Type B pancreatic cell (in vitro differentiated cells): ENCODE measurements around the gene ABHD2. TPM values are rescaled to one million over a fixed set of nuclear protein-coding genes. Genes with fewer than 3 reads are reported as not detected.

Experiments
- DNase-seq: peaks from one replicate; pipeline ENCODE4 v3.0.0; 2021; ENCODE audit warnings: mixed read lengths; ENCODE audit not compliant: unreplicated experiment; ENCODE audit errors: extremely low spot score
- H3K27ac Mint-ChIP-seq: 2 replicates; pipeline ENCODE4 v1.8.0; 2021; ENCODE audit warnings: mild to moderate bottlenecking, mixed read lengths
- H3K27me3 Mint-ChIP-seq: 2 replicates; pipeline ENCODE4 v1.8.0; 2021; ENCODE audit warnings: mixed read lengths
- H3K36me3 Mint-ChIP-seq: 2 replicates; pipeline ENCODE4 v1.8.0; 2021; ENCODE audit warnings: mixed read lengths
- H3K4me1 Mint-ChIP-seq: one replicate; pipeline ENCODE4 v1.8.0; 2021; ENCODE audit warnings: mixed read lengths; ENCODE audit not compliant: unreplicated experiment
- H3K4me3 Mint-ChIP-seq: 2 replicates; pipeline ENCODE4 v1.8.0; 2021; ENCODE audit warnings: mild to moderate bottlenecking, mixed read lengths
- H3K9me3 Mint-ChIP-seq: 2 replicates; pipeline ENCODE4 v1.8.0; 2021; ENCODE audit warnings: mixed read lengths
- CTCF ChIP-seq: fragments of 200-600 bp; sonication (generic); conservative IDR thresholded peaks from 2 replicates; pipeline ENCODE4 v1.5.0; 2021; ENCODE audit warnings: antibody characterized with exemption, mild to moderate bottlenecking
- total RNA-seq: library from RNA; stranded (reverse); gene quantifications from 2 replicates; pipeline ENCODE4 v1.2.1, GENCODE V29; 2021; ENCODE audit warnings: low replicate concordance

ABHD2 gene
- total RNA-seq, 1 donor from 2014 or later: 55.4 TPM

DNA sequence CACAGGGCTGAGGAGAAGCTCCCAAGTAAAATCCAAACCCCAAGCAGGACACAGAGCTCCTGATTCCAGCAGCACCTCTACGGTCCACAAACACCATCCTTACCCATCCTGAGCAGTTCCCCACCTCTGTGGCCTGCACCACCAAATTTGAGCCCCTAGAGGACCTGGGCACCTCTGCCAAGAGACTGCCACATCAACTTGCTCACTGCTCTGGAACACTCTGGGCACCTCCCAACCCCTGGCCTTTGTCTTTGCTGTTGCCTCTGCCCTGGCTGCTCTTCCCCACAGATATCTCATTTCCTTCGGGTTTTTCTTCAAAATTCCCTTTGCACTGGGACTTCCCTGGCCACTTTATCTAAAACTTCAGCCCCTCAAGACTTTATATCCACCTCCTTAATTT lies 127.4 kb downstream of the ABHD2 start:
- no peak for TF ChIP-seq CTCF
- Mint-ChIP-seq H3K4me3 (no peak overlapping the region), H3K36me3 (no peaks in the 10 kb centered on the region), H3K27ac (no peak overlapping the region), H3K4me1 (no peaks in the 10 kb centered on the region), H3K9me3 (no peaks in the 10 kb centered on the region), H3K27me3 (peaks cover 14% of the 10 kb centered on the region)
- no peak for DNase-seq

DNA sequence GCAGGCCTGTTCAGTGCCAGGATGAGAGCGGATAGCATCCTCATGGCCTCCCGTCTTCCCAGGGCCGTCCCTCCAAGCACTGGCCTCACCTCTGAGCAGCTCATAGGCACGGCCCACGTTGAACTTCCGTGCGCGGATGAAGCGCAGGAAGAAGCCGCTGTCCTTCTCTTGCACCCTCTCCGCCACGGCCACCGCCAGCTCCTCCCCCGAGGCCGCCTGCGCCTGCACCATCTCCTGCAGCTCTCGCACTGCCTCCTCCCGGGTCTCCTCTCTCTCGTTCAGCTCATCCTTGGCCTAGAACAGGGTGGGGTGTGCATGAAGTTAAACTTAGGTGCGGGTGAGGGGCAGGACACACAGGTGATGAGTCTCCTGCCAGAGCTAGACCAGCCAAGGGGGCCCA lies 128.8 kb downstream of the ABHD2 start:
- no peak for DNase-seq
- no peaks in the 10 kb centered on the region for H3K4me1 Mint-ChIP-seq
- no peak overlapping the region for H3K4me3 Mint-ChIP-seq
- H3K27ac Mint-ChIP-seq: no peak overlapping the region
- H3K36me3 Mint-ChIP-seq: no peaks in the 10 kb centered on the region
- TF ChIP-seq CTCF: no peak
- H3K9me3 Mint-ChIP-seq: no peaks in the 10 kb centered on the region
- H3K27me3 Mint-ChIP-seq: peaks cover 14% of the 10 kb centered on the region

DNA sequence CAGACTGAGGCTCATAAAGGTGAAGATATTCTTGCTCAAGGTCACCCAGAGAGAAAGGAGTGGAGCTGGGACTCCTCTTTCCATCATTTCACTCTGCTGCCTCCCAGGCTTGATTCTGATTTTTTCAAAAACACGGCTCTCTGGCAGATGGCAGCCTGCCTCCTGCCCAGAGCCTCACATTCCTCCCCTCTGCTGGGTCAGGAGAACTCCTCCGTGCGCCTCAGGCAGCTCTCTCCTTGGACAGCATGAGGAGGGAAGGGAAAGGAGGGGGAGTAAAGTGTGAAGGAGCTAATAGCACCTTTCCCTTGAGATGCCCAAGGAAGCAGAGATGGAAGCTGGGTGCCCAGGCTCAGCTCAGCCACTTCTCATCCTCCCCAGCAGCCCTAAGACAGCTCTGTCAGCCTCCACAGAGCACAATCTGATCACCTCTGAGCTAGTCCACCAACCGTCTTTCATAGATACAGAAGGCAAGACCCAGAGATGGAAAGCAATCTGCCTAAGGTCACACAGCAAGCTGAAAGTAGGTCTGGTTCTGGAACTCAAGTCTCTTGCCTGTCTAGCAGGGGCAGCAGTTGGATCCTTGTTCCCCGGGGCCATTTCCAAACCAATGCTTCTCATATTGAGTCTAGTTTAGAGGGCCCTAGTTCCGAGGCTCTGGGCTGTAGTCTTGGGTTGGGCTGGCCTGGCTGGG lies 129.6 kb downstream of the ABHD2 start:
- no peaks in the 10 kb centered on the region for H3K9me3 Mint-ChIP-seq
- H3K36me3 Mint-ChIP-seq: no peaks in the 10 kb centered on the region
- H3K27me3 Mint-ChIP-seq: peaks cover 14% of the 10 kb centered on the region
- no peak overlapping the region for H3K27ac Mint-ChIP-seq
- no peak for TF ChIP-seq CTCF
- no peak overlapping the region for H3K4me3 Mint-ChIP-seq
- H3K4me1 Mint-ChIP-seq: no peaks in the 10 kb centered on the region
- DNase-seq: no peak

GRCh38 chr15:89218531-89218930 lies 130.3 kb downstream of the ABHD2 start:
- TF ChIP-seq CTCF: no peak
- Mint-ChIP-seq H3K36me3 (no peaks in the 10 kb centered on the region), H3K9me3 (no peaks in the 10 kb centered on the region), H3K4me1 (no peaks in the 10 kb centered on the region), H3K27ac (no peak overlapping the region), H3K27me3 (peaks cover 14% of the 10 kb centered on the region), H3K4me3 (no peak overlapping the region)
- no peak for DNase-seq

DNA sequence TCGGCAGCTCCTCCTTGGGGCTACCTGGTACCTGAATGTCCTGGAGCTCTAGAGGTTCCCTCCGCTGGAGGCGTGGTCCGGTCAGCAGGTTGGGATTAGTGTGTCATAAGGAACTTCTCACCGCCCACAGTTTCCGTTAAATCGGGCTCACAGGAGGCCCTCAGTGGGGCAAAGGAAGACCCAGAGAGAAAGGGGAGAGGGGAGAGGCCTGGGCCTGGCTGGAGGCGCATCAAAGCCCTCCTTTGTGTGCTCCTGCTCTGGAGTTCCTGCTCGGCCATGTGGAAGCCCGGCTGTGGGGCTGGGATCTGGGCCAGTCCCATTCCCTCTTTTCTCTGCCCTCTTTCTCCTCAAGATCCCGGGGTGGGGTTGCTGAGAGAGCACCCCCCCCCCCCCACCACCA lies 133.3 kb downstream of the ABHD2 start, which contains the start of gene RLBP1:
Gene RLBP1, minus strand, starts transcription at position 37 of the 400 bp plus-strand sequence. CDS start 2,604 bp downstream, outside the sequence.
- DNase-seq: no peak
- Mint-ChIP-seq H3K4me1 (no peaks in the 10 kb centered on the region), H3K27me3 (peaks cover 9% of the 10 kb centered on the region), H3K36me3 (no peaks in the 10 kb centered on the region), H3K9me3 (no peaks in the 10 kb centered on the region), H3K27ac (no peak within 1 kb of the TSS), H3K4me3 (no peak within 1 kb of the TSS)
- no peak for TF ChIP-seq CTCF
